GM19238 (cell line): Measurements from ENCODE around the gene MORN5.
A peak's percentile ranks its signal among the peaks of the same experiment; 100 is the strongest.
"Not testable (repeated sequence)": the region's sequence is repeated elsewhere in the genome, so short reads cannot be mapped to it uniquely, and the experiment has no call there.

Source experiments
- DNase-seq: peaks from one replicate; pipeline ENCODE4 v3.0.0; 2011; ENCODE audit warnings: low spot score; ENCODE audit not compliant: insufficient read length

The MORN5 gene

DNA sequence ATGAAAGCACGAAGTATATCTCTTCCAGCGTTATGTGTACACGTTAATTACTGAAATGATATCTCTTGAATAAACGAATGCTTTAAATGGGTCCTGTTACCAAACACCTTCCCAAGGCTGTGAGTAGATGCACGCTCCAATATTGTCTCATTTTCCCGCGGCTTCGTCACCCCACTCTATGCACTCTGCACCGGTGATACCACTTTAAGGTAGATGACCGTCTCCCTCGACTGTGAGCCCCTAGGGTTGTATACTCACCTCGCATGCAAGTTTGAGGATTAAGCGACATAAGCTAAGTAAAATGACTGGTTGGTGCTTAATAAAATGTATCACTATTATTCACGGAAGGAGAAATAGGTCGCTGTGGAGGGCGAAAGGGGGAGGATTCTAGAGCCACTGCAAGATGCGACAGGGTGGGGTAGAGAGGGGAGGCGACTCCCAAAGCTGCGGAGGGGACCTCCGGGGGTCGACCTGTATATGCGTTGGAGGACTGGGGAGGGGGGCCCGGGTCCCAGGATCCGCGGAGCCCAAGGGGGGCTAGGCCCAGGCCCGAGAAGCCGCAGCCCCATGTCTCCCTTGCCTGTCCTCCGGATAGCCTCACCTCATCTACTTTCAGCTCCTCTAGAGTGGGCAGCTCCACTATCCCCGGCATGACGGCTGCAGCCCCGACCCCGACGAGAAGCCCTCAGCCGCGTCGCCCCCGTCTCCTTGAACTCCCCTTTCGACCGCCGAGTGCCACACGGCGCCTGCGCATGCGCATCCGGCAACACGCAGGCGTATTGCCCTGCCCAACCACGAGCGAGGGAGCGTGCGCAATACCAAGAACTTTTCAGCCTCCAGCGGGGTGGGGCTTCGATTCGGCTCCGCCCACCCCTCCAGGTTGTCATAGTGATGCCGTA is at the start of gene MORN5, which contains the start of gene NDUFA8:
Gene MORN5, plus strand, starts transcription at position 883 of the 899 bp plus-strand sequence. CDS start 65 bp downstream, outside the sequence.
Gene NDUFA8, minus strand, starts transcription at position 754 of the 899 bp plus-strand sequence. Its CDS starts 102 bp downstream, at position 652.
- DNase-seq: peak; percentile 98

DNA sequence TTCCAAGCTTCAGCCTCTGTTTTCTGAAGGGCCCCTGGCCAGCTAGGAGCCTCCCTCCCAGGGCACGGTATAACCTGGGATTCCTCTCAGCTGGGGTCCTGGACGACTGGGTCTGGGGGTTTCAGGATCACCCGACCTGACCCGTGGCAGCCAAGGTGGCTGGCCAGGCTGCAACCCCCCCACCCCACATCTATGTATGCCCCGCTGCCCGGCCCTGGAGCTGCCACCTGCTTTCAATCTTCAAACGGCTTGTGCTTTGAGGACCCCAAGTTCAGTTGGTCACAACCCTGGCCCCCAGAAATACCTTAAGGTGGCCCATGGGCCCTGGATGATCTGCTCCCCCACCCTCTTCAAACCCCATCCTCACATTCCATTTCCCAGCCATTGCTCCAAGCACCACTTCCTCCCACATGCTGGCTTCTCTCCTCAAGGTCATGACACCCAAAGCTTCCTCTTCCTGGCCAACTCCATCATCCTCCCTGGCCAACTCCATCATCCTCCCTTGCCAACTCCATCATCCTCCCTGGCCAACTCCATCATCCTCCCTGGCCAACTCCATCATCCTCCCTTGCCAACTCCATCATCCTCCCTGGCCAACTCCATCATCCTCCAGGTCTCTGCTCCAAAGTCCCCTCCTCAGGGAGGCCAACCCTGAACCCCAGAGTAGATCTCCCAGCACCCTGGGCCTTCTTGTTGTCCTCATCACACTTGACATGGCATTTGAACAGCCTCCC is 49.4 kb upstream of the MORN5 start:
- no peak for DNase-seq

DNA sequence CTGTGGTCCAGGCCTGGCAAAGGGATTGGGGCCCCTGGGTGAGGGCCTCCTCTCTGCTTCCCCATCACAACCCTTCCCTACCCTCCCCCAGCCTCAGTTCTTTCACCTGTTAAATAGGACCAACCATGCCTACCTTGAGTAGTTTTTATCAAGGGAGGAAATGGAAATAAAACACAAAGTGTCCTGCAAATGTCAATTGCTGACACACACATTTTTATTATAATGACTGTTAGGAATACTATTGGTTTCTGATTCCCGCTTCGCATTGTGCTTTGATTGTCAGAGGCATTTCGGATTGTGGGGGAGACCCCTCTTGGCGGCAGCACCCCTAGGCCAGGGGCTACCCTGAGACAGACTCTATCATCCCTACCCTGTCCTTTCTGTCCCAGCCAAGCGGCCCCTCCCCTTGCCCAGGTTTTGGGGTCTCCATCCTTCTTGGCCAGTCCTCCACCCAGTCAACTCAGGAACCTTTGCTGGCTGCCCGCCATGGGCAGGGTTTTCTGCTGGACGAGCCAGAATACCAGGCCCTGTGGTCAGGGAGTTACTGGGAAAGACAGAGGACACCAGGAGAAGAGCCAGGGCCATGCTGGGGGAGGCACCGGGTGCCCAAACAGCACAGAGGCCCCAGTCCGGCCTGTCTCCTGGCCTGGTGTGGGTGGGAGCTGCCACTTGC is 48.2 kb upstream of the MORN5 start:
- no peak for DNase-seq

DNA sequence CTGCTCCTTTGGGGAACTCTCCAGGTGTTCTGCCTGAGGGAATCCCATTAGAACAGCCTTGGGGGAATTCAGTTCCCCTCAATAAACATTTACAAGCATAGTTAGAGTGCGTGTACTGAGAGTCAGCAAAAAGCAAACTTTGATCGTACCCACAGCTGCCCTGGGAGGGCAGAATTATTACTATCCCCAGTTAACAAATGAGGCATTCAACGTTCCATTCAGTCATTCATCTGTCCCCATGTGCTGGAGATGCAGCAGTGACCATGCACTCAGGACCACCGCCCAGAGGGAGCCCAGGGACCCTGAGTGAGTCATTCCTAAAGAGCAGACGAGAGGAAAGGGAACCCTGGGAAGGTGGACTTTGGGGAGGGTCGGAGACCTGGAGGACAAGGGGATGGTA is 47.5 kb upstream of the MORN5 start:
- no peak for DNase-seq

DNA sequence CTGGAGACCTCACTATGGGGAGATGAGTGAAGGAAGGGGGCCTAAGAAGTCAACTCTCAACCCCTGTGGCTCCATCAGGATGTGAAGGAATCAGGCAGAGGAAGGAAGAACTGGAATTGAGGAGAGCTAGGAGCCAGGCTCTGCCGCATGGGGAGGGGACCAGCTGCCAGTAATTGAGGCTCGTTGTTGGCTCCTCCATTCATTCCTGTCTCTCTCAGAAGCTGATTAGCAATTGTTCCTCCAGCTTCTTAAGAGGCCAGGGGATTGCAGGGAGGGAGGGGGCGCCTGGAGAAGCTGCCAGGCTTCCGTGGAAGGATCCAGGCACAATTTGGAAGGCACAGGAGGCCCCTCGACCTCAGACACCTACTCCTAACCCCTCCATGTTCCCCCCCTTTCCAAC is 46.1 kb upstream of the MORN5 start:
- DNase-seq: no peak

DNA sequence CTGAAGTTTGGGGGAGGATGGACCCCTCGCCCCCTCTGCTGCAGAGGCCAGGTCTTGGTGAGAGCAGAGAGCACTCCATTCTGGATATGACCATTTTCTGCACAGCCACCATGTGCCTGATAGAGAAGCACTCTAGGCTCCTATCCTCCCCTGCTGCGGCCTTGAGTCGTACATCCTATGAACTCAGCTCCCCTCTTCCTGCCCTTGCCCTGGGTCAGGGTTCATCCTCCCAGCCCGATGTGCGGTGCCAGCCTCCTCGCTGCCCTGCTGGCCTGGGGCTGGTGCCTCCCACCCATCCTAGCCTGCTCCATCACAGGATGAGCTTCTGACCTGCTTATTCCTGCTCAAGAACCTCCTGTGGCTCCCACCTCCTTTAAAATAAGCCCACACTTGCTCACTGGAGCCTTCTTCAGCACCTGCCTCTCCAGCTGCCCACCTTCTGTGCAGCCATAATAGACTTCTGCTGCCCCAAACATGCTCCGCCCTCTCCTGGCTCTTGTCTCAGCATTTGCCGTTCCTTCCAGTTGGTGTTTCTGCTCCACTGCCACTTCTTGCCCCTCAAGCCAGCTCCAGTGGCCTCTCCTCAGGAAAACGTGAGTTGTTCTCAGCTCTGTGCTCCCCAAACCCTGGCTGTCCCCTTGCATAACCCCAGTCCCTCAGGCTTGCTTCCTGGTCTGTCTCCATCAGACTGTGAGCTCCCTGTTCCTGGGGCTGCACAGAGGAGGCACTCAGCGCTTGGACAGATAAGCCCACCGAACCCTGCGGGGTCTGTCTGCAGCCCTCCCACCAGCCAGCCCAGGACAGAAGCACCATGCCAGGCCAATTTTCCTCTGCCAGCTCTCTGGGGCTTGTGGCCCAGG is 44.3 kb upstream of the MORN5 start:
- no peak for DNase-seq

DNA sequence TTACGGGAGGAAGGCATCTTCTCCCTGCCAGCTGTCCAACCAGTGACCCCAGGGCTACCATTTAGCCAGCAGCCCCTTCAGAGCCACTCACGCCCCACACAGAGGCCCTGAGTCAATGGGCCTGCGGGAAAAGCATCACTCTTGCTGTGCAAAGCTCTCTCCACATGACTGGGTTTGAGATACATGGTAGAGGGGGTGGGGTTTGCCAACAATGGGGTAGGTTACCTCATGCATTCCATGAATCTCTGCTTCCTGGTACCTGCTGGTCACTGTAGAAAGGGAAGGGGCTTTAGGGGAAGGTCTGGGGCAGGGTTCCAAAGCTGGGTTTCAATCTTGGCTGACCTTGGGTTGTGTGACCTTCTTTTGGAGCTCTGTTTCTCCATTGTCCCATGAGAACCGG is 43.7 kb upstream of the MORN5 start:
- no peak for DNase-seq

DNA sequence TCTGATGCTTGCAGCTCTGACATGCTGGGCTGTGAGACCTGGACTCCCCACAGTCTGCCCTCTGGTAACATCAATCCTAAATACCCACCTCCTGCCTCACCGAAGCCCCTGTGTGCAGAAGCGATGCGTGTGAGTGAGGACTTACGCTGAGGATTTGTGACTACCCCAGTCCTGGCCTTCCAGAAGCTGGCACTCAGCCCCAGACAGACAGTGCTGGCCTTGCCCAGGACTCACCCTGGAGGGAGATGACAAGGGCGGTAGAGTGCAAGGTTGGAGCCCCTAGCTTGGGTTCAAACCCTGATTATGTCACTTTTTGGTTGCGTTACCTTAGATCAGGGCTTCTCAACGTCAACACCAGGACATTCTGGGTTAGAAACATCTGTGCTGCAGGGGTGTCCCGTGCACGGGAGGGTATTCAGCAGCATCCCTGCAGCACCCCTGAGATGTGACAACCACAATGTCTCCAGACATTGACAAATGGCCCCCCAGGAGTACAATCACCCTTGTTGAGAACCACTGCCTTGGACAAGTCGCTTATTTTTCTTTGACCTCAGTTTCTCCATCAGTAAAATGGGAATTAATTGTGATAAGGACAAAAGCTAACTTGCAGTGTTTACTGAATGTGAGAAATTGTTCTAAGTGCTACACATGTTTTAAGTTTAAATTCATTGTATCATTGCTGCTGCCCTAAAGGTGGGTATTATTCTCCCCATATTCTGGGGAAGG is 43.1 kb upstream of the MORN5 start:
- no peak for DNase-seq

DNA sequence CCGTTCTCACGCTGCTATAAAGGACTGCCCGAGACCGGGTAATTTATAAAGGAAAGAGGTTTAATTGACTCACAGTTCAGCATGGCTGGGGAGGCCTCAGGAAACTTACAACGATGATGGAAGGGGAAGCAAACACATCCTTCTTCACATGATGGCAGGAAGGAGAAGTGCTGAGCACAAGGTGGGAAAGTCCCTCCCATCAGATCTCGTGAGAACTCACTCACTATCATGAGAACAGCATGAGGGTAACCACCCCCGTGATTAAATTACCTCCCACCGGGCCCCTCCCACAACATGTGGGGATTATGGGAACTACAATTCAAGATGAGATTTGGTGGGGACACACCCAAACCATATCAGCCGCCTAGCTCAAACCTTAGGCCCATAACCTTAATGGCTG is 42.5 kb upstream of the MORN5 start:
- DNase-seq: not testable (repeated sequence)

DNA sequence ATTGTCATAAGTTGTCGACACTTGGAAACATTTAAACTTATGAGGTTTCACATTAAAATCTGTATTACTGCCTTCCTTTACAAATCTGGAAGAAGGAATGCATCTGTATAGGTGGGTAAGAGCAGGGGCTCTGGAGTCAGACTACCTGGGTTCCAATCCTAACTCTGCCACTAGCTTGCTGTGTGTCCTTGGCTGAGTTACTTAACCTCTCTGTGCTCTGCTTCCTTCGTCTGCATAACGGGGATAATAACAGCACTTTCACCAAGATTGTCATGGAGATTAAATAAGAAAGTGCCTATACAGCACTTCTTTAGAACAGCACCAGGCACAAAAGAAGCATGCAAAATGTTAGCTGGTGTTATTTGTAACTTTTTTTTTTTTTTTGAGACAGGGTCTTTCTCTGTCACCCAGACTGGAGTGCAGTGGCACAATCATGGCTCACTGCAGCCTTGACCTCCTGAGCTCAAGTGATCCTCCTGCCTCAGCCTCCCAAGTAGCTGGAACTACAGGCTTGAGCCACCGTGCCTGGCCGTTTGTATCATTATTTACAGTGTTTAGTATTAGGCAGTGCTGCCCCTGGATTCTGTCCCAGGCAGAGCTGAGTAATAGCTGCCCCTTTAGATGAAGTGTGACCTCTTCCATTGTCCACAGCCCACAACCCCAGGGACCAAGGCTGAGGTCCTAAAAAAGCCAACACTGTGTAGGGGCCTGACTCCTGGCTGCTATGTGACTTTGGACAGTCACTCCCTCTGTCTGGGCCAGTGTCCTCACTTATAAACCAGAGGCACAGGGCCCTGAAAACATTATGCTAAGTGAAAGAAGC is 41.2 kb upstream of the MORN5 start:
- DNase-seq: no peak

DNA sequence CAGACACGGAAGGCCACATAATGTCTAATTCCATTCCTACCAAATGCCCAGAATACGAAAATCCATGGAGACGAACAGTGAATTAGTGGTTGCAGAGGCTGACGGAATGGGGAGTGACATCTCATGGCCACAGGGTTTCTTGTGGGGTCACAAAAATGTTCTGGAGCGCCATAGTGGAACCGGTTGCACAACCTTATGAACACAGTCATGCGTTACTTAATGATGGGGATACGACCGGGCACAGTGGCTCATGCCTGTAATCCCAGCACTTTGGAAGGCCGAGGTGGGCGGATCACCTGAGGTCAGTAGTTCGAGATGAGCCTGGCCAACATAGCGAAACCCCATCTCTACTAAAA is 40.6 kb upstream of the MORN5 start:
- DNase-seq: no peak

DNA sequence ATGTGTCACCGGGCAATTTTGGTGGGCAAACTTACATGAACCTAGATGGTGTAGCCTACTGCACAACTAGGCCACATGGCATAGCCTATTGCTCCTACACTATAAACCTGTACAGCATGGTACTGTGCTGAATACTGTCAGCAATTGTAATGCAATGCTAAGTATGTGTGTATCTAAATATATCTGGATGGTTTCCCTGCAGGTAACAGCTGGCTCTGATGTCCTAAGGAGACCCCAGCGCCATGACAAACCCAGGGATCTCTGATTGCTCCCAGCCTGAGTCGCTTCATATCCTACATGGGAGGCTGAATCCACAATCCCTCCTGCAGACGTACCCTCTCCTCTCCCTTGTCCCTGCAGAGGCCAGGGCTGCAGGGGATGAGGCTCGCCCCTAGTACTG is 40.0 kb upstream of the MORN5 start:
- no peak for DNase-seq

DNA sequence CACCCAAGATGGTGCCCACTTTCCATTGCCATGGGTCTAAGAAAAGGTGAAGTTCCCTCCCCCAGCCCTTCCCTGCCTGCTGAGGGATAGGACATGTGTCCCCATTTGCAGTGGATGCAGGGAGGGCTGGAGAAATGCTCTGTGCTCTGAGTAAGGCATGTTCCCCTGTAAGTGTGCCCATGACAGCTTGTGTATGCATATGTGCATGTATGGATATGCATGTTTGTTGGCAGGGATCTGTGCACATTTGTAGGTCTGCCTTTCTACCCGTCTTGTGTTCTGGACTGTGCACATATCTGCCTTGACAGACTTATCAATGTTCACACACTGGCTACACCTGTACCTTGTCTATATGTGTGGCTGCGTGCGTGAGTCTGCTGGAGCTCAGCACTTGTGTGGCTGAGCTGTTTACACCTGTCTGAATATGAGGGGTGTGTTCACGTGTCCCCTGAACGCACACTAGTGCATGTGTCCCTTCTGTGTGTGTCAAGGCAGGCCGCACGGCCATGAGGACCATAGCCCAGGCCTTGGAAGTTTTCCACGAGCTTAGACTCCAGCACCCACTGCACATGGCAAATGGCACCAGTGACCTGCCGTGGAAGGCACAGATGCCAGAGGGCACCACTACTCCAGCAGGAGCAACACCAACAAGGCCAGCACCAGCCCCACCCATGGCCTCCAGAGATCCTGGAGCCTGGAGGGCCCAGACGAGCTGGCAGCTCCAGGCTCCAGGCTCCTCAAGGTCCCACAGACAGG is 39.2 kb upstream of the MORN5 start:
- no peak for DNase-seq

DNA sequence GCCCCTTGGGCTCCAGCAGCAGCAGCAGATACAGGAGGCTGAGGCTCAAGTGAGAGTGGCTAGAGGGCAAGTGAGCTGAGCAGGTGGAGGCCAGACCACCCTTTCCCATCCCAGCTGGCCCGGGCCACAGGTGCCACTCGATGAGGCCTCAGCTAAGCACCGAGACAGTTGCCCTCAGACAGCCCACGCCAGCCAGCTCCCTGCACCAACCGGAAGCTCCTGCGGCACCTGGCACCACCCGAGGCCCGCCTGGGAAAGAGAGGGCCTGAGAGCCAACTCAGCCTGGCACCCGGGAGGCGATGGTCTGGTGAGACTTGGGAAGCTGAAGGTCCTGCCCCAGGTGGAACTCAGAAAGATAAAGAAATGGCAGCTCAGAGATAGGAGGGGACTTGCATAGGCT is 38.3 kb upstream of the MORN5 start:
- no peak for DNase-seq

DNA sequence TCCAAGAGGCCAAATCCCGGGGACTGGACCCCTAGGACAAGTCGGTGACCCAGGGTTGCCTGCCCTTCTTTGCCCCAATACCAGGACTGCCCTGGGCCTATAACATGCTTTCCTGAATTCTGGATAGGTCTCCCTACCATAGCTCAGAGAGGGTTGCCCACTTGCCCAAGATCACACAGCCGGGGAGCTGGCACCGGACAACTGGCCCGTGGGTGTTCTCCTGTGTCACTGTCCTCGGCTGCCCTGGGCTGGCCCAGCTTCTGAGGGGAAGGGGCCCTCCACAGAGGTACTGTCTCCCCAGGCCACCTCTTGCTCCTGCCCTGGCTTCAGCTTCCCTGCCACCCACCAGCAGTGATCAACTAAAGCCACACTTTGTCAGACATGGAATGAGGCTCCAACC is 37.8 kb upstream of the MORN5 start:
- DNase-seq: no peak

DNA sequence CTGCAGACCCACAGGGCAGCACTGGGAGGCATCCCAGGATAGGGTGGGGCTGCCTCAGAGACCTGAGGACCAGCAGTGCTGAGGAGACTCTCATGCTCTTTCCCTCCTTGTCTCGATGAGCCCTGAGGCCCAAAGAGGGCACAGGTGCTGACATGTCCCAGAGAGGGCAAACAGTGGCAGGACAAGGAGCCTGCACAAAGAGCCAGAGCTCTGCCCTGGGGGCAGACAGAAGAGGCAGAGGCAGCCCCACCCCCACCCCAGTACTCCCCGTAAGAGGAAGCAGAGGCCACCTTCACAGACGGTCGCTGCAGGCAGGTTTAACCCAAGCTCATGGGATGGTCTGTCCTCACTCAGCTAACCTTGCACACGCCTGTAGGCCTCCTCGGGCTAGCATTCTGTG is 37.2 kb upstream of the MORN5 start:
- no peak for DNase-seq

DNA sequence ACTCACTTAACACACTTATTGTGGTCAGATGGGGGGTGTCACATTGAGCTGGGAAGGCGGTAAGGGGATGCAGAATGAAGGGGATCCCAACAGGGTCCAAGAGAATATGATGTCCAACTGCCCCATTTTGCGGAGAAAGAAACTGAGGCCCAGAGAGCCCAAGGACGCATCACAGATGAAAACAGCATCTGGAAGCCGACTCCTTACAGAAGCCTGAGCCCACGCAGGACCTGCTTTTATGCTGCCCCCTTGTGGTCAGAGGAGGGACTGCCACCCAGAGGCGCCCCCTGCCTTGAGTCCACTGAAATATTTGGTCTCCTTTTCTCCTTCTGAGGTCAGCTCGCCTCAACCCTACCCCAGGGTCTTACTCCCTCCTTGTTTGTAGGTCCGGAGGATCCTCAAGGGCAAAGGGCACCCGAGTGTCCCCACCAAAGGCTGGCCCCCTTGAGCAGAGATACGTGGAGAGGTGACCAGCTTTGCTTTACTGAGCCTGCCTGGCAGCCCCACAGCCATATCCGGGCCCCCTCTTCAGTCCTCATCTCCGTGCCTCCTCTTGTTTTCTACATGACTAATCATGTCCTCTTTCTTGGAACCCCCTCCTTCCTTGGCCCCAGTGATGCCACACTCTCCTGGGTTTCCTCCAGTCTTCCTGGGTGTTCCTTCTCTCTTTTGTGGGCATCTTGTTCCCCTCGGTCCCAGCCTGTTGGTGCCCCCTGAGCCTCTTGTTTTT is 36.6 kb upstream of the MORN5 start:
- peak; percentile 63 for DNase-seq

DNA sequence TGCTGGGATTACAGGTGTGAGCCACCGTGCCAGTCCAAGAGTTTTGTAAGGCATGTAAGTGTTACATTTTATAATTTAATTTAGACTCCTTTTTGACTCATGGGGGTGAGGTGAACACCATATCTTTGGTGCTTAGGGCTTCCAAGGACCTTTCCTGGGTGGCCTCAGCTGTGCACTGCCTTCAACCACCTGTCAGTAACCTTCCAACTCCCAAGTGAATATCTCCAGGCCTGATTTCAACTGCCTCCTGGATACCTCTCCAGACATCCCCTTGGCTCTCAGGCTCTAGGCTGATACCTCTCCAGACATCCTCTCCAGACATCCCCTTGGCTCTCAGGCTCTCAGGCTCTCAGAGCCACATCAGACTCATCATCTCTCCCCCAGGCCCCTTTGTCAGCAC is 35.7 kb upstream of the MORN5 start:
- DNase-seq: no peak
